GM21619 (cell line): ENCODE measurements around the gene NUCKS1.
A peak's percentile ranks its signal among the peaks of the same experiment; 100 is the strongest.

Experiments used
- ATAC-seq: cut with Tn5 transposase; IDR thresholded peaks from one replicate; pipeline ENCODE4 v1.9.1; 2021; ENCODE audit not compliant: unreplicated experiment

Gene NUCKS1

GRCh38 chr1:205750138-205751035, at the start of gene NUCKS1:
TSS of gene NUCKS1 (minus strand) at chr1:205750182. CDS start at chr1:205749973, 209 bp downstream.
- ATAC-seq, result peak; percentile 79

DNA sequence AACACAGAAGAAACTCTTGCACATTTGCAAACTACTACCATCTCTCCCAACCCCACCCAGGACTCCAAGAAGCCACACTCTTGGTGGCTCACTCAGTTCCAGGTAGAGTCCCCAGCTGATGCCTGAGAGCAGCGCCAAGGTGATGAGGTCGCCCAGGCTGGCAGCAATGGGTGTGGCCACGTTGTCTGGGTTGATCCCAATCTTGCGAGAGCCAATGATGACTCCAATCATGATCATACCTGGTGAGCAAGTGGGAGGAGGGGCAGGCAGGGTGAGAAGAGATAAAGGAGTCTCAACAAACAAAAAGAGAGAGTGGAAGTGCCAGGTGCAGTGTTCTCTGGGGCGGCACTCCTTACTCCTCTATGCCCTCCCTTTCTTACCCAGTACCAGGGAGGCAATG, 48.6 kb upstream of the NUCKS1 start:
- ATAC-seq, result no peak

- ATAC-seq, result no peak
These were observed 47.2 kb upstream of the NUCKS1 start for GRCh38 chr1:205797168-205797567.

GRCh38 chr1:205794011-205794730, 44.2 kb upstream of the NUCKS1 start:
- peak; percentile 62 for ATAC-seq

GRCh38 chr1:205792961-205793673, 43.1 kb upstream of the NUCKS1 start:
- ATAC-seq, result peak; percentile 11

- peak; percentile 43 for ATAC-seq
These were observed 42.5 kb upstream of the NUCKS1 start for GRCh38 chr1:205792481-205792881.

DNA sequence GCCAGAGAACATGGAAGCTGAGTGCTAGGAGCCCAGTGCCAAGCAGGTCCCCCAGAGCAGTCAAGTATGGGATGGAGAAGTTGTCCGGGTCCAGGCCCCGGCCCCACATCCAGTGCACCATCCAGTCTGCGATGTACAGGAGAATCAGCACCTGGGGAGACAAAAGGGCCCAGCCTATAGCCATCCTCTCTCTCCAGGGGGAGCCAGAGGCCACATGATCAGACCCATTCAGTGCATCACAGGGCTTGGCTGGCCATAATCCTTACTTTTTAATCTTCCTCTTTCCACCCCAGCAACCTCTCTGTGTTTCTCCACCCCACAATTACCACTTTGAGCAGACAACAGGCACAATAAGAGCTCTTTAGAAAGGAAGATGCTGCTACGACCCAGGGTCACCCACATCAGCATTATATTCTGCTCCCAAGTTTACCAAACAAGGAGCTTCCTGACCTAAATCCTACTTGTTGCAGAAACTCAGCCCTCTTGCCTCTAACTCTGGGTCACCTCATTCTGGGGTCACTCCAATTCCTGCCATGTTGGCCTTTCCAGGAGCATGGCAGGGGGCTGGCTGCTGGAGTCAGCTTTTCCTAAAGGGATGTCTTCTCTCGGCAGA, 41.7 kb upstream of the NUCKS1 start:
- no peak for ATAC-seq

- ATAC-seq, result no peak
These were observed 37.4 kb upstream of the NUCKS1 start for GRCh38 chr1:205787287-205787916.

GRCh38 chr1:205786601-205787000, 36.6 kb upstream of the NUCKS1 start:
- no peak for ATAC-seq

DNA sequence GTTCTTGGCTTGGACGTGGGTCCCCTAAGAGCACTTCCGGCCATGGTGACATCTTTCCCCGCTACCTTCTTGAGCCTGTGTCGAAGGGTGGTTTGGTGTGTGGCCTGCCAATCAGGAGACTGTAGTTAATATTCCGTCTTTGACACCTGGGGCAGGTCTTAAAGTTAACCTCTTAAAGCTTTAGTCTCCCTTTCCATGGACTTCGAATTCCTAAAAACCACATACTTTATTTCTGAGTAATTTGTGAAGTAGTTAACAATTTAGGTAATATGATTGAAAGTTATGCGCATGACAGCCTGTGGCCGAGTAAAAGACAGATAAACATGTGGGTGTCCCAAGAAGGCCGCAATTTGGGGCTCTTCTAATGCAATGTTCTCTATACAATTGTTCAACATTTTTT, 35.5 kb upstream of the NUCKS1 start:
- no peak for ATAC-seq

DNA sequence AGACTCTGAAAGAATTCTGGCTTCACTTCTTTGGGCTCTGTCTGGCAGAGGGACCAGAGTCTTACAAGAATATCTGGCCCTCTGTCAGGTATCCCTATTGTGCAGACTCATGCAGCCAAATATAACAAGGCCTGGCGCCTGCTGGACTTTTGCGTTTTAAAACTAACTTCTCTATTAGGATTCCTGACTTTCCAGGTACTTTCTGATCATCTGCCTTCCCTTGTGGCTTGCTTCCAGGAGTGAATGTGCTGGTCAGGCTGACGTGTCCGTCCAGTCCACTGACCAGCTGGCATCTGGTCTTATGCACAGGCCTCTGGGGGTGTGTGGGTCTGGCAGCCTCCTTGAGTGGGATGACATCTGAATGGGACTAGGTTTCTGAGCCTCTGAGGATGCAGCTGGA, 33.9 kb upstream of the NUCKS1 start:
- ATAC-seq, result no peak

DNA sequence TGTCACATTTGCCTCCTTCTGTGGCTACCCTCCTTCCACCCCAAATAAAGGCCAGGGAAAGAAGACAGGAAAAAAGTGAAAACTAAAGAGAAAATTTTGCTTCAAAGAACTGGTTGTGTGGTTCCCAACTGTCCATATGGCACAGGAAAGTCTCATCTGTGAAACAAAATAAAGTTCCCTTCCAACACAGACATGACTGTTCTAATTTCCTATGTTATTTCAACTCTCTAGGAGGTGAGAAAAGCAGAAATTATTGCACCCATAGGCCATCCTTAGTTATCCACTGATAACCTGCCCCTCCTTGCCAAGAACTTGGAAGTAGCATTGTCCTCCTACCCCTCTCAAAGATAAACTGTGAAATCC, 33.4 kb upstream of the NUCKS1 start:
- ATAC-seq, result no peak

- ATAC-seq, result no peak
These were observed 32.8 kb upstream of the NUCKS1 start for GRCh38 chr1:205782627-205783432.

DNA sequence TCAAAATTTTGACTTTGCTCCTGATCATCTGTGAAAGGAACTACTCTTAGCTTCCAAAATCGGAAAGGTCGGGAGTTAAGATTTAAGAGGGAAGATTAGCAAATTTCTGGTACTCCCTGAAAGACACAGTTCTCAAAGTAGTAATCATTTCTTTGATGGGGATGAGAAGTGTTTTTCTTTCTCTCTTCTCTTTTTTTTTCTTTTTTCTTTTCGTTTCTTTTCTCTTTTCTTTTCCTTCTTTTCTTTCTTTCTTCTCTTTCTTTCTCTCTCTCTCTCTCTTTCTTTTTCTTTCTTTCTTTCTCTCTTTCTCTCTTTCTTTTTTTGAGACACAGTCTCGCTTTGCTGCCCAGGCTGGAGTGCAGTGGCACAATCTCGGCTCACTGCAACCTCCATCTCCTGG, 30.4 kb upstream of the NUCKS1 start:
- no peak for ATAC-seq

DNA sequence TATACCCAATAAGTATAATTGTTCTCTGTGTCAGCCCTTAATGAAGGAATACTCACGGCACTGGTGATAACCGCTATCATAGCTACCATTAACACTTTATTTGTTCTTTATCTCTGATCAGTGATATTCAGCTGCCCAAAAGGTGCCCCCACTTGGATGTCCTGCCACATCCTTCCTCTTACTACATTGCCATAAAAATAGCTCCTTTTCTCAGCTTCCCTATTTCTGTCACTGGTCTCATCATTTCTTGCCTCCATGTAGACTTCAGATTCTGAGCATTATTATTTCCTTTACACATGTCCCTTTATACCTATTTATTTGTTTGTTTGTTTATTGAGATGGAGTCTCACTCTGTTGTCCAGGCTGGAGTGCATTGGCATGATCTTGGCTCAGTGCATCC, 28.0 kb upstream of the NUCKS1 start:
- ATAC-seq, result no peak

DNA sequence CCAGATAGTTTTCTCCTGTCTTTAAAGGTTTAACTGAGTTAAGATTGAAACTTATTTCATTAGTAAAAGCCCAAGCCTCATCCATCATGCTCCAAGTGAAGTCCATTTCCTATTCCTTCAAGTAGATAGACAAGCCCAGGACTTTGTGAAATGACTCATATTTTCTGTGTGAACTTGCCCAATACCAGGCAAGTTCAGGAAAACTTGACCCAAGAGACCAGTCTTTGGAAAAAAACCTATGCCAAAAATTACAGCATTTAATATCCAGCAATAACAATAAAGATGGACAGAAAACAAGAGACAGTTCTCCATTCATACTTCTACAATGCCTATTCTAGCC, 25.7 kb upstream of the NUCKS1 start:
- ATAC-seq, result no peak

DNA sequence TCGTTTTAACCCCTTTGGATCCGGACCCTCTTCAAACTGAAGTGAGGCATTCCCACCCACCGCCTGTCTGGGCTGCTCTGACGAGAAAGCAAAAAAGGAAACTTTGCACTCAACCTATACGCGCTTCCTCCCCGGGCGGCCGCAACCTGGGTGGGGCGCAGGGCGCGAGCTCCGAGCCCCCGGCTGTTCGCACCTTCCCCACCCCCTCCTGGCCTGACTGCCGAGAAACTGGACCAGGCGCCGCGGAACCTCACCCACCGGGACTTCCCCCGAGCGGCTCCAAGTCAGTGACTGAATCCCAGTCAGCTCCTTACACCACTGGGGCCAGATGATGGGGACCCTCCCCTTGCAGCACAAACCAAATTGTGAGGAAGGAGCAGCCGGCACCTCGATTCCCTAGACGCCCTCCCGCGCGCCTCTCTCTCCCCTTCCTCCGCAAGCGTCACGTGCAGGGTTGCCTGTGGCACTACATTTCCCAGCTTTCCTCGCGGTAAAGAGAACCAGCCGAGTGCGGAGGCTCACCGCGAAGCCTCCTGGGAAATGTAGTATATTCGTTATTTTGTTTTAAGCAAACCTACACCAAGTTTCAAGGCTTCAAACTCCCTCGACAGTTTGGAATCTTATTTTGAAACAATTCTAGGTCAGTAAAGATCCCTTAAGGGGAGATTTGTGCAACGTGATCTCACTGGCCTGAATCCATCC, 25.2 kb upstream of the NUCKS1 start, which contains the start of gene RAB29:
RAB29 (minus strand) TSS at position 468 of the 702 bp plus-strand sequence. CDS start 526 bp downstream, outside the sequence.
- peak; percentile 81 for ATAC-seq

DNA sequence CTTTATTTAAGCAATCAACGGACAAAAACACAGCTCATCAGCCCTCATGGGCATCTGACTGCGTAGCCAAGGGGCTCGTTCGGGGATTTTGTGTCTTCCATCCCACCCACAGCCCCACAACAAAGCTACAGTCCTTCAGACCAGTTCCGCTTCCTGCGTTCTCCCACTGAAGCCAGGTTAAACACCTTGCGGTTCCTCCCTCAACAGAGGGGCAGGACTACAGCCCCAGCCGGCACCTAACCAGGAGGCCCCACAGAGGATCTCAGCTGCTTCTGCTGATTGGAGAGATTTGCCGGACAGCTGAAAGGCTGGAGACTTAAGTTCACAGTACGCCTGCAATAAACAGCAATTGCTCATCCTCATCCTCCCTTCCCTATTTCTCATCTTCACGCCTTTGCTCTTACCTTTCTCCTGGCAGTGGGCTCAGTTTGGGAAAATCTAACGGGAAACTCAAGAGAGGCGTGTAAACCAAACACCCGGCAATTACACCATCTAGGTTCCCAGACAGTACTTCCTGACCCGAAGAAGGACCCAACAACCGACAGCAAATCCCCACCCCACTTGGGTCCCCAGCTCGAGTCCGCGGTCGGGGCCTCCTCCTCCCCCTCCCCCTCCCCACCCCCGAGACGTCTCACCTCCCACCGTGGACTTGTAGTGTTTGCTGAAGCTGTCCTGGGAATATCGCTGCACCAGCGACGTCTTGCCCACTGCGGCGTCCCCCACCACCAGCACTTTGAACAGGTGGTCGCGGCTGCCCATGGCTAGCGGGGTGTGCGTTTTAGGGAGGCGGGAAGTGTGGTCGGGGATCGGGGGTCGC, 24.4 kb upstream of the NUCKS1 start:
- no peak for ATAC-seq
